SK-N-SH (cell line): ENCODE results near the gene SEMA3G. TPM values are rescaled to one million over a fixed set of nuclear protein-coding genes. Genes with fewer than 3 reads are reported as not detected.

Experiments
- CTCF ChIA-PET: fragments of 300-600, 350-600 bp; formaldehyde crosslinking; extraction: SDS; loops from one replicate; lab custom pipeline; 2021; lab: Yijun Ruan, JAX
- POLR2A ChIA-PET: fragments of 350-600 bp; sonication (Branson Sonifier 250); formaldehyde crosslinking; extraction: SDS; loops from one replicate; lab custom pipeline; 2020; ENCODE audit warnings: antibody characterized with exemption, inconsistent platforms; lab: Yijun Ruan, JAX
- DNase-seq: peaks from one replicate; pipeline ENCODE4 v3.0.0; 2012
- H2AFZ ChIP-seq: fragments of 200-600 bp; sonication (generic); 2 replicates; pipeline ENCODE4 v1.8.1; 2016; ENCODE audit warnings: antibody characterized with exemption, mild to moderate bottlenecking, low read depth
- H3F3A ChIP-seq: fragments of 200-600 bp; sonication (generic); replicated peaks from 2 replicates; pipeline ENCODE3; 2016; ENCODE audit warnings: antibody characterized with exemption, mild to moderate bottlenecking; ENCODE audit not compliant: insufficient read depth
- H3K27ac ChIP-seq, 2 experiments: fragments of 200-500 bp in 1 of 2; fragments of 200-600 bp in 1 of 2; sonication (Bioruptor generic) in 1 of 2; sonication (generic), shearing (Covaris generic) in 1 of 2; 2 replicates each; pipeline versions ENCODE4 v1.5.1 to v1.6.1; 2014 to 2016; ENCODE audit warnings: low read depth in 2 of 2, inconsistent platforms in 1 of 2, low read length in 1 of 2, mild to moderate bottlenecking in 1 of 2, mixed read lengths in 1 of 2
- H3K27me3 ChIP-seq: fragments of 200-600 bp; sonication (generic), shearing (Covaris generic); 2 replicates; pipeline ENCODE4 v1.6.1; 2016; ENCODE audit warnings: mixed run types; ENCODE audit not compliant: insufficient read depth
- H3K36me3 ChIP-seq, 2 experiments: fragments of 200-500 bp in 1 of 2; fragments of 200-600 bp in 1 of 2; sonication (Bioruptor generic) in 1 of 2; sonication (generic) in 1 of 2; replicated peaks in 1 of 2; 2 replicates each; pipeline versions ENCODE3 to v1.5.1; 2014 to 2016; ENCODE audit warnings: low read length in 1 of 2, mild to moderate bottlenecking in 1 of 2; ENCODE audit not compliant: insufficient read depth in 2 of 2, control insufficient read depth in 1 of 2
- H3K4me1 ChIP-seq, 2 experiments: fragments of 200-500 bp in 1 of 2; fragments of 200-600 bp in 1 of 2; sonication (Bioruptor generic) in 1 of 2; sonication (generic), shearing (Covaris generic) in 1 of 2; 2 replicates each; pipeline versions ENCODE4 v1.5.1 to v1.6.1; 2014 to 2016; ENCODE audit warnings: low read depth in 1 of 2, low read length in 1 of 2, mixed run types in 1 of 2; ENCODE audit not compliant: insufficient read depth in 2 of 2, control insufficient read depth in 1 of 2
- H3K4me2 ChIP-seq: fragments of 200-600 bp; sonication (generic), shearing (Covaris generic); 2 replicates; pipeline ENCODE4 v1.6.1; 2017; ENCODE audit warnings: mixed run types
- H3K4me3 ChIP-seq, 2 experiments: fragments of 200-500 bp in 1 of 2; fragments of 200-600 bp in 1 of 2; sonication (Bioruptor generic) in 1 of 2; sonication (generic), shearing (Covaris generic) in 1 of 2; 2 replicates each; pipeline versions ENCODE4 v1.5.1 to v1.8.1; 2014 to 2016; ENCODE audit warnings: low read depth in 2 of 2, inconsistent platforms in 1 of 2, low read length in 1 of 2, mild to moderate bottlenecking in 1 of 2, mixed read lengths in 1 of 2, moderate library complexity in 1 of 2
- H3K79me2 ChIP-seq: fragments of 200-600 bp; sonication (generic); 2 replicates; pipeline ENCODE4 v1.8.1; 2017; ENCODE audit warnings: mild to moderate bottlenecking; ENCODE audit not compliant: insufficient read depth
- H3K9ac ChIP-seq: fragments of 200-600 bp; sonication (generic); 2 replicates; pipeline ENCODE4 v1.6.1; 2017; ENCODE audit warnings: mixed run types
- H3K9me2 ChIP-seq: fragments of 200-600 bp; sonication (generic); 2 replicates; pipeline ENCODE4 v1.6.1; 2017; ENCODE audit warnings: mixed run types
- H3K9me3 ChIP-seq: fragments of 200-600 bp; sonication (generic); 2 replicates; pipeline ENCODE4 v1.6.1; 2017; ENCODE audit warnings: mixed run types, mild to moderate bottlenecking, moderate library complexity
- H4K20me1 ChIP-seq: fragments of 200-600 bp; sonication (generic); 2 replicates; pipeline ENCODE4 v1.6.1; 2017; ENCODE audit warnings: mild to moderate bottlenecking, mixed run types; ENCODE audit not compliant: insufficient read depth
- CHD2 ChIP-seq: fragments of 150-350 bp; IDR thresholded peaks from 2 replicates; pipeline ENCODE4 v1.6.1; 2018; ENCODE audit warnings: low read length; ENCODE audit not compliant: partially characterized antibody
- EP300 ChIP-seq, 2 experiments: IDR thresholded peaks; 2 replicates each; pipeline versions ENCODE4 v1.4.0 to v1.6.1; 2012; ENCODE audit warnings: borderline replicate concordance in 1 of 2, low read depth in 1 of 2, low read length in 1 of 2
- FOXJ3 ChIP-seq: sonication (generic); formaldehyde crosslinking; IDR thresholded peaks from 2 replicates; pipeline ENCODE4 v1.5.1; 2020; ENCODE audit warnings: mild to moderate bottlenecking, missing genetic modification reagents
- GATA2 ChIP-seq: sonication (generic); formaldehyde crosslinking; IDR thresholded peaks from 2 replicates; pipeline ENCODE4 v1.5.0; 2020; ENCODE audit warnings: mild to moderate bottlenecking, missing genetic modification reagents
- JUND ChIP-seq: IDR thresholded peaks from 2 replicates; pipeline ENCODE4 v1.4.0; 2012
- NFIC ChIP-seq: IDR thresholded peaks from 2 replicates; pipeline ENCODE4 v1.4.0; 2012; ENCODE audit warnings: borderline replicate concordance
- NRF1 ChIP-seq: IDR thresholded peaks from 2 replicates; pipeline ENCODE4 v1.6.1; 2012; ENCODE audit warnings: low read depth, mild to moderate bottlenecking, low read length
- POLR2AphosphoS5 ChIP-seq: IDR thresholded peaks from 2 replicates; pipeline ENCODE4 v1.6.1; 2012; ENCODE audit warnings: low read depth, low read length
- RAD21 ChIP-seq: IDR thresholded peaks from 2 replicates; pipeline ENCODE4 v1.6.1; 2012; ENCODE audit warnings: mild to moderate bottlenecking, low read length
- RFX5 ChIP-seq: IDR thresholded peaks from 2 replicates; pipeline ENCODE4 v1.6.1; 2012; ENCODE audit warnings: mild to moderate bottlenecking, improper control_type of control experiment, low read length
- SMC3 ChIP-seq: IDR thresholded peaks from 2 replicates; pipeline ENCODE4 v1.6.1; 2012; ENCODE audit warnings: low read depth, low read length, improper control_type of control experiment
- TEAD4 ChIP-seq: IDR thresholded peaks from 2 replicates; pipeline ENCODE4 v1.4.0; 2012; ENCODE audit warnings: mild to moderate bottlenecking, borderline replicate concordance; ENCODE audit not compliant: insufficient read depth
- USF2 ChIP-seq: fragments of 150-350 bp; IDR thresholded peaks from 2 replicates; pipeline ENCODE4 v1.6.1; 2017; ENCODE audit warnings: antibody characterized with exemption, low read length, low read depth, borderline replicate concordance
- WGBS: methylation state at CpG from one replicate; pipeline ENCODE4 v1.1.6; 2017; ENCODE audit warnings: low lambda C conversion rate; 5-methylcytosine and 5-hydroxymethylcytosine counted together
- polyA plus RNA-seq, 3 experiments: library from polyadenylated mRNA; depleted of rRNA; stranded (reverse); fragments of >200 nt; gene quantifications; 2 replicates each; pipeline ENCODE4 v1.2.3, GENCODE V29; 2012
- TF ChIP-seq, protein P1 (sequence below): IDR thresholded peaks from 2 replicates; pipeline ENCODE4; 2012
- TF ChIP-seq, protein P2 (sequence below): fragments of 200-600 bp; sonication (generic); IDR thresholded peaks from 2 replicates; pipeline ENCODE4 v1.6.1; 2017; ENCODE audit warnings: antibody characterized with exemption, mild to moderate bottlenecking, moderate library complexity
- TF ChIP-seq, protein P3 (sequence below): fragments of 150-350 bp; IDR thresholded peaks from 2 replicates; pipeline ENCODE4 v1.6.1; 2016; ENCODE audit warnings: mild to moderate bottlenecking, low read depth, low read length

The SEMA3G gene
- polyA plus RNA-seq, 1 of the 3 experiments (the other 2 are of a cell fraction), result 0.13 TPM

DNA sequence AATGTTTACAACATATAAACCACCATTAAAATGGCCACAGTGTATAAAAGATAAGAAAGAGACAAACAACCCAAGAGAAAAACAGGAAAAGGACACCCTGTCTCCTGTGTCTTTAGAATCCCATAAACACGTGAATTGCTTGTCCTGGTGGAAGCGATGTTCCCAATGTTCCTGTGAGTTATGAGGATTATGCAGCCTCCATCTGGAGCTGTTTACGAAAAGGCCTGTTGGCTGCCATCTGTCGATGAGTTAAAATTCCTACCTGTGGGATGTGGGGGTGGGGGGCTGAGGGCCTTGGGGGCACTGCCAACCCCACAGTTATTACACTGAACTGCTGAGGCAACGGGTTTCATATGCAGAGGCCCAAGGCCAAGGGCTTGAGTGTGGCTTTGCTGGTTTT is 24.1 kb upstream of the SEMA3G start:
- 96% methylated on average over 5 of the region's 5 CpGs for WGBS
- TF ChIP-seq RAD21 (no peak), NRF1 (no peak), GATA2 (CRISPR knock-in tag) (no peak), SMC3 (no peak), FOXJ3 (CRISPR knock-in tag) (no peak), POLR2AphosphoS5 (no peak), JUND (no peak), TEAD4 (no peak), USF2 (no peak), CHD2 (no peak), RFX5 (no peak), EP300 (IDR thresholded peaks at IDR 0.05; ENCODE audit: borderline replicate concordance in 1 of 2, low read depth in 1 of 2, low read length in 1 of 2) (no peak), NFIC (no peak)
- TF ChIP-seq, protein P1, sequence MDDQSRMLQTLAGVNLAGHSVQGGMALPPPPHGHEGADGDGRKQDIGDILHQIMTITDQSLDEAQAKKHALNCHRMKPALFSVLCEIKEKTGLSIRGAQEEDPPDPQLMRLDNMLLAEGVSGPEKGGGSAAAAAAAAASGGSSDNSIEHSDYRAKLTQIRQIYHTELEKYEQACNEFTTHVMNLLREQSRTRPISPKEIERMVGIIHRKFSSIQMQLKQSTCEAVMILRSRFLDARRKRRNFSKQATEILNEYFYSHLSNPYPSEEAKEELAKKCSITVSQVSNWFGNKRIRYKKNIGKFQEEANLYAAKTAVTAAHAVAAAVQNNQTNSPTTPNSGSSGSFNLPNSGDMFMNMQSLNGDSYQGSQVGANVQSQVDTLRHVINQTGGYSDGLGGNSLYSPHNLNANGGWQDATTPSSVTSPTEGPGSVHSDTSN, result no peak
- TF ChIP-seq, protein P2, sequence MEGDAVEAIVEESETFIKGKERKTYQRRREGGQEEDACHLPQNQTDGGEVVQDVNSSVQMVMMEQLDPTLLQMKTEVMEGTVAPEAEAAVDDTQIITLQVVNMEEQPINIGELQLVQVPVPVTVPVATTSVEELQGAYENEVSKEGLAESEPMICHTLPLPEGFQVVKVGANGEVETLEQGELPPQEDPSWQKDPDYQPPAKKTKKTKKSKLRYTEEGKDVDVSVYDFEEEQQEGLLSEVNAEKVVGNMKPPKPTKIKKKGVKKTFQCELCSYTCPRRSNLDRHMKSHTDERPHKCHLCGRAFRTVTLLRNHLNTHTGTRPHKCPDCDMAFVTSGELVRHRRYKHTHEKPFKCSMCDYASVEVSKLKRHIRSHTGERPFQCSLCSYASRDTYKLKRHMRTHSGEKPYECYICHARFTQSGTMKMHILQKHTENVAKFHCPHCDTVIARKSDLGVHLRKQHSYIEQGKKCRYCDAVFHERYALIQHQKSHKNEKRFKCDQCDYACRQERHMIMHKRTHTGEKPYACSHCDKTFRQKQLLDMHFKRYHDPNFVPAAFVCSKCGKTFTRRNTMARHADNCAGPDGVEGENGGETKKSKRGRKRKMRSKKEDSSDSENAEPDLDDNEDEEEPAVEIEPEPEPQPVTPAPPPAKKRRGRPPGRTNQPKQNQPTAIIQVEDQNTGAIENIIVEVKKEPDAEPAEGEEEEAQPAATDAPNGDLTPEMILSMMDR, result no peak
- TF ChIP-seq, protein P3, sequence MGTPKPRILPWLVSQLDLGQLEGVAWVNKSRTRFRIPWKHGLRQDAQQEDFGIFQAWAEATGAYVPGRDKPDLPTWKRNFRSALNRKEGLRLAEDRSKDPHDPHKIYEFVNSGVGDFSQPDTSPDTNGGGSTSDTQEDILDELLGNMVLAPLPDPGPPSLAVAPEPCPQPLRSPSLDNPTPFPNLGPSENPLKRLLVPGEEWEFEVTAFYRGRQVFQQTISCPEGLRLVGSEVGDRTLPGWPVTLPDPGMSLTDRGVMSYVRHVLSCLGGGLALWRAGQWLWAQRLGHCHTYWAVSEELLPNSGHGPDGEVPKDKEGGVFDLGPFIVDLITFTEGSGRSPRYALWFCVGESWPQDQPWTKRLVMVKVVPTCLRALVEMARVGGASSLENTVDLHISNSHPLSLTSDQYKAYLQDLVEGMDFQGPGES, result no peak
- TF ChIP-seq, all 33 proteins: peak for 0
- no peak overlapping the region for H2AFZ ChIP-seq
- peaks cover 34% of the 10 kb centered on the region; the same call in 1 of the 2 replicates for H4K20me1 ChIP-seq
- H3K9me3 ChIP-seq, result no peaks in the 10 kb centered on the region
- peaks cover 33 to 39% of the 10 kb centered on the region in 2 experiments for H3K36me3 ChIP-seq
- ChIA-PET POLR2A (interaction anchor here (1.1 kb wide), 1 partner anchor 21 kb away, joined by 3 read pairs; no protein-coding TSS in a partner anchor), CTCF (interaction anchor here (8.0 kb wide), 1 partner anchor 10 kb away, joined by 53 read pairs; no protein-coding TSS in a partner anchor)
- no peaks in the 10 kb centered on the region for H3K9me2 ChIP-seq
- H3K4me3 ChIP-seq, result no peak overlapping the region
- peaks cover 3 to 4% of the 10 kb centered on the region in 2 experiments; a peak in 2 of 4 replicates for H3K4me1 ChIP-seq
- H3K9ac ChIP-seq, result no peak overlapping the region
- DNase-seq, result no peak
- H3K27ac ChIP-seq, result no peak overlapping the region
- H3F3A ChIP-seq, result peaks cover 14% of the 10 kb centered on the region
- H3K4me2 ChIP-seq, result no peak overlapping the region
- H3K27me3 ChIP-seq, result no peaks in the 10 kb centered on the region
- peaks cover 69% of the 10 kb centered on the region; the same call in 1 of the 2 replicates for H3K79me2 ChIP-seq
